HL-60 (cell line): ENCODE measurements around the gene ZDHHC7.

Source experiments
- DNase-seq, 2 experiments: peaks; one replicate each; pipeline ENCODE4 v3.0.0-alpha.2; 2010 to 2020; ENCODE audit warnings: low read depth in 1 of 2, low spot score in 1 of 2
- H3K27ac ChIP-seq: fragments of 250-450 bp; sonication (Bioruptor Pico); replicated peaks from 2 replicates; pipeline ENCODE4 v1.5.1; 2020; ENCODE audit warnings: mild to moderate bottlenecking, moderate library complexity
- H3K27me3 ChIP-seq: fragments of 250-450 bp; sonication (Bioruptor Pico); 2 replicates; pipeline ENCODE4 v1.5.1; 2021; ENCODE audit warnings: mild to moderate bottlenecking, moderate library complexity; ENCODE audit not compliant: insufficient read depth, poor library complexity, severe bottlenecking
- H3K4me3 ChIP-seq: replicated peaks from 2 replicates; pipeline ENCODE4 v1.5.1; 2011; ENCODE audit warnings: mild to moderate bottlenecking, control low read depth, low read length; ENCODE audit not compliant: insufficient read depth
- GABPA ChIP-seq: IDR thresholded peaks from 2 replicates; pipeline ENCODE4 v1.6.1; 2012; ENCODE audit warnings: low read depth
- POLR2AphosphoS5 ChIP-seq: IDR thresholded peaks from 2 replicates; pipeline ENCODE4 v1.6.1; 2012; ENCODE audit warnings: low read depth
- SPI1 ChIP-seq: IDR thresholded peaks from 2 replicates; pipeline ENCODE4 v1.6.1; 2012; ENCODE audit warnings: low read depth, mild to moderate bottlenecking, borderline replicate concordance
- TF ChIP-seq, protein P1 (sequence below): IDR thresholded peaks from one replicate; pipeline ENCODE4 v1.5.1; 2011; ENCODE audit warnings: low read length, control low read depth, inconsistent platforms; ENCODE audit not compliant: insufficient read depth
- TF ChIP-seq, protein P2 (sequence below): IDR thresholded peaks from 2 replicates; pipeline ENCODE4 v1.6.1; 2012; ENCODE audit warnings: low read depth; ENCODE audit not compliant: insufficient replicate concordance

The ZDHHC7 gene

DNA sequence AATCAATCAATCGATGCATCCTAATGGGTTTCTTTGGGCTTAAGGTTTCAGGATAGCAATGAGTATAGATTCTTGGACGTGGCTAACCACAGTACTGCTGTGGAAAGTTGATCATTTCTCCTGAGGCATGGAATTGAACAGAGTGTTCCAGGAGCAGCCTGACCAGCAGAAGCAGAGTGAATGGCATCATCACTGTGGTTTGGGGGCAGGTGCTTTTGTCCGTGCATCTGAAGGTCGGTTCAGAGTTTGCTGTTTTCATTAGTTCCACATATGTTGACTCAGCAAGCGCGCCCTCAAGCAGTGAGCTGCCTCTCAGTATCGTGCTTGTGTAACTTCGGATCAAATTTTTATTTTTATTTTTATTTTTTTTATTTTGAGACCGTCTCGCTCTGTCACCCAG lies 41.2 kb upstream of the ZDHHC7 start:
- Histone ChIP-seq H3K4me3 (no peak overlapping the region), H3K27ac (no peak overlapping the region), H3K27me3 (peaks cover 9% of the 10 kb centered on the region)
- TF ChIP-seq SPI1 (no peak), GABPA (no peak), POLR2AphosphoS5 (no peak)
- TF ChIP-seq, protein P1, sequence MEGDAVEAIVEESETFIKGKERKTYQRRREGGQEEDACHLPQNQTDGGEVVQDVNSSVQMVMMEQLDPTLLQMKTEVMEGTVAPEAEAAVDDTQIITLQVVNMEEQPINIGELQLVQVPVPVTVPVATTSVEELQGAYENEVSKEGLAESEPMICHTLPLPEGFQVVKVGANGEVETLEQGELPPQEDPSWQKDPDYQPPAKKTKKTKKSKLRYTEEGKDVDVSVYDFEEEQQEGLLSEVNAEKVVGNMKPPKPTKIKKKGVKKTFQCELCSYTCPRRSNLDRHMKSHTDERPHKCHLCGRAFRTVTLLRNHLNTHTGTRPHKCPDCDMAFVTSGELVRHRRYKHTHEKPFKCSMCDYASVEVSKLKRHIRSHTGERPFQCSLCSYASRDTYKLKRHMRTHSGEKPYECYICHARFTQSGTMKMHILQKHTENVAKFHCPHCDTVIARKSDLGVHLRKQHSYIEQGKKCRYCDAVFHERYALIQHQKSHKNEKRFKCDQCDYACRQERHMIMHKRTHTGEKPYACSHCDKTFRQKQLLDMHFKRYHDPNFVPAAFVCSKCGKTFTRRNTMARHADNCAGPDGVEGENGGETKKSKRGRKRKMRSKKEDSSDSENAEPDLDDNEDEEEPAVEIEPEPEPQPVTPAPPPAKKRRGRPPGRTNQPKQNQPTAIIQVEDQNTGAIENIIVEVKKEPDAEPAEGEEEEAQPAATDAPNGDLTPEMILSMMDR: no peak
- TF ChIP-seq, protein P2, sequence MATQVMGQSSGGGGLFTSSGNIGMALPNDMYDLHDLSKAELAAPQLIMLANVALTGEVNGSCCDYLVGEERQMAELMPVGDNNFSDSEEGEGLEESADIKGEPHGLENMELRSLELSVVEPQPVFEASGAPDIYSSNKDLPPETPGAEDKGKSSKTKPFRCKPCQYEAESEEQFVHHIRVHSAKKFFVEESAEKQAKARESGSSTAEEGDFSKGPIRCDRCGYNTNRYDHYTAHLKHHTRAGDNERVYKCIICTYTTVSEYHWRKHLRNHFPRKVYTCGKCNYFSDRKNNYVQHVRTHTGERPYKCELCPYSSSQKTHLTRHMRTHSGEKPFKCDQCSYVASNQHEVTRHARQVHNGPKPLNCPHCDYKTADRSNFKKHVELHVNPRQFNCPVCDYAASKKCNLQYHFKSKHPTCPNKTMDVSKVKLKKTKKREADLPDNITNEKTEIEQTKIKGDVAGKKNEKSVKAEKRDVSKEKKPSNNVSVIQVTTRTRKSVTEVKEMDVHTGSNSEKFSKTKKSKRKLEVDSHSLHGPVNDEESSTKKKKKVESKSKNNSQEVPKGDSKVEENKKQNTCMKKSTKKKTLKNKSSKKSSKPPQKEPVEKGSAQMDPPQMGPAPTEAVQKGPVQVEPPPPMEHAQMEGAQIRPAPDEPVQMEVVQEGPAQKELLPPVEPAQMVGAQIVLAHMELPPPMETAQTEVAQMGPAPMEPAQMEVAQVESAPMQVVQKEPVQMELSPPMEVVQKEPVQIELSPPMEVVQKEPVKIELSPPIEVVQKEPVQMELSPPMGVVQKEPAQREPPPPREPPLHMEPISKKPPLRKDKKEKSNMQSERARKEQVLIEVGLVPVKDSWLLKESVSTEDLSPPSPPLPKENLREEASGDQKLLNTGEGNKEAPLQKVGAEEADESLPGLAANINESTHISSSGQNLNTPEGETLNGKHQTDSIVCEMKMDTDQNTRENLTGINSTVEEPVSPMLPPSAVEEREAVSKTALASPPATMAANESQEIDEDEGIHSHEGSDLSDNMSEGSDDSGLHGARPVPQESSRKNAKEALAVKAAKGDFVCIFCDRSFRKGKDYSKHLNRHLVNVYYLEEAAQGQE: no peak
- no peak for DNase-seq

- peaks cover 15% of the 10 kb centered on the region for H3K27me3 ChIP-seq
- DNase-seq: no peak
- H3K27ac ChIP-seq: no peak overlapping the region
- TF ChIP-seq, protein P2: no peak
- no peak for TF ChIP-seq POLR2AphosphoS5
- no peak for TF ChIP-seq GABPA
- TF ChIP-seq, protein P1: no peak
- TF ChIP-seq SPI1: no peak
- H3K4me3 ChIP-seq: no peak overlapping the region
These were observed 40.3 kb upstream of the ZDHHC7 start for GRCh38 chr16:85051683-85052082.

DNA sequence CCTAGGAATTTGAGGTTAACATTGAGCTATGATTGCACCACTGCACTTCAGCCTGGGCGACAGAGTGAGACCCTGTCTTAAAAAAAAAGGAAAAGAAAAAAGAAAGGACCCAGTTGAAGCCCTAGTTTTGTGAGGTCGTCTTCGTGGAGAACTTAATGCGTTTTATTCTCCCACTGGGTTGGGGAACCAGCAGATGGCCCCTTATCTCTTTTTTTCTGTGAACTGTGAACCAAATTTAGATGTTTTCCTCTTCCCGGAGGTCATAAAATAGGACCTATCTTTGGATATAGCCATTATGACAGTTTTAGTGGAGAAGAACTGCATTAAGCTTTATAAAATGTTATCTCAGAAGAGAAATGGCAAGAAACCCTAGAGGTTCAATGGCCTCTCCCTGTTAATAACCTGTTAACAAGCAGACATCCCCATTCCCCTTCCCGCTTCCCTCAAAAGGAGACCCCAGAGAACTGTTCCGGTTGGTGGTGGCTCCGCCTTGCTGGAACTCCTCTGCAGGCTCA lies 39.8 kb upstream of the ZDHHC7 start:
- no peak for TF ChIP-seq GABPA
- TF ChIP-seq, protein P1: no peak
- TF ChIP-seq SPI1: no peak
- TF ChIP-seq POLR2AphosphoS5: no peak
- no peak overlapping the region for H3K4me3 ChIP-seq
- H3K27me3 ChIP-seq: peaks cover 21% of the 10 kb centered on the region
- DNase-seq: no peak
- H3K27ac ChIP-seq: no peak overlapping the region
